T-helper 2 cell treated with Interferon-gamma antibody and Interleukin-4, amounts not matched to agents 100 ng/mL and 5 ng/mL, for 36 hours (primary cell): ENCODE measurements around the gene ZNF212. TPM values are rescaled to one million over a fixed set of nuclear protein-coding genes. Genes with fewer than 3 reads are reported as not detected.

Experiments used
- intact Hi-C: fragments of 100-400 bp; cut with micrococcal nuclease; formaldehyde crosslinking; loops from one replicate; pipeline ENCODE4 v1.15.1; 2023
- total RNA-seq: library from RNA; stranded (reverse); gene quantifications from 2 replicates; pipeline ENCODE4 v1.2.3, GENCODE V29; 2022

Gene ZNF212
- total RNA-seq, 1 donor from 2014 or later: 10.2 TPM

- intact Hi-C loops: loop anchor here (10.0 kb wide), 1 partner anchor 140 kb away; the partner anchor contains the start of gene ZNF398
These were observed 44.9 kb downstream of the ZNF212 start for GRCh38 chr7:149284343-149284742.

GRCh38 chr7:149284850-149285585 is 45.6 kb downstream of the ZNF212 start:
- intact Hi-C loops: loop anchor here (1.0 to 10.0 kb wide), 8 partner anchors 23 to 429 kb away; partner anchors contain the start of genes ZNF212, ZNF282, ZNF398 and ZNF783

- intact Hi-C loops: loop anchor here (1.0 to 10.0 kb wide), 8 partner anchors 23 to 429 kb away; partner anchors contain the start of genes ZNF212, ZNF282, ZNF398 and ZNF783
These were observed 46.2 kb downstream of the ZNF212 start for GRCh38 chr7:149285603-149286002.

- intact Hi-C loops: loop anchor here (10.0 kb wide), 1 partner anchor 142 kb away; the partner anchor contains the start of gene ZNF398
These were observed 47.5 kb downstream of the ZNF212 start for GRCh38 chr7:149286811-149287400.

- intact Hi-C loops: loop anchor here (10.0 kb wide), 1 partner anchor 143 kb away; the partner anchor contains the start of gene ZNF398
These were observed 48.2 kb downstream of the ZNF212 start for GRCh38 chr7:149287622-149288021.

GRCh38 chr7:149289262-149289661 is 49.8 kb downstream of the ZNF212 start:
- intact Hi-C loops: loop anchor here (10.0 kb wide), 1 partner anchor 144 kb away; the partner anchor contains the start of gene ZNF398

GRCh38 chr7:149289856-149290255 is 50.4 kb downstream of the ZNF212 start:
- intact Hi-C loops: loop anchor here (10.0 kb wide), 1 partner anchor 145 kb away; the partner anchor contains the start of gene ZNF398

GRCh38 chr7:149291036-149291780 is 51.8 kb downstream of the ZNF212 start:
- intact Hi-C loops: no loop called here

- intact Hi-C loops: no loop called here
These were observed 52.5 kb downstream of the ZNF212 start for GRCh38 chr7:149291781-149292461.

GRCh38 chr7:149292462-149292823 is 53.0 kb downstream of the ZNF212 start:
- intact Hi-C loops: no loop called here

GRCh38 chr7:149293338-149293737 is 53.9 kb downstream of the ZNF212 start:
- intact Hi-C loops: no loop called here

- intact Hi-C loops: no loop called here
These were observed 54.6 kb downstream of the ZNF212 start for GRCh38 chr7:149293946-149294633.

- intact Hi-C loops: no loop called here
These were observed 55.4 kb downstream of the ZNF212 start for GRCh38 chr7:149294634-149295480.

GRCh38 chr7:149295481-149295850 is 56.0 kb downstream of the ZNF212 start:
- intact Hi-C loops: no loop called here

- intact Hi-C loops: no loop called here
These were observed 56.9 kb downstream of the ZNF212 start for GRCh38 chr7:149296368-149296767.

- intact Hi-C loops: no loop called here
These were observed 57.7 kb downstream of the ZNF212 start for GRCh38 chr7:149297034-149297755.

GRCh38 chr7:149300620-149301285 is 61.3 kb downstream of the ZNF212 start:
- intact Hi-C loops: no loop called here

- intact Hi-C loops: no loop called here
These were observed 62.8 kb downstream of the ZNF212 start for GRCh38 chr7:149302222-149302621.
